ACHN (cell line): ENCODE data around the gene TMEM14A.
"Not testable (repeated sequence)": the region's sequence is repeated elsewhere in the genome, so short reads cannot be mapped to it uniquely, and the experiment has no call there.

Experiments used
- DNase-seq: peaks from one replicate; pipeline ENCODE4 v3.0.0-alpha.2; 2015
- in situ Hi-C: cut with HindIII; loops from 2 replicates; pipeline ENCODE4 v1.10.0; 2017; ENCODE audit warnings: low sequenced_read_pairs, low pct_ligation_motif_present, low pct_unique_long_range_greater_than_20kb

The TMEM14A gene

DNA sequence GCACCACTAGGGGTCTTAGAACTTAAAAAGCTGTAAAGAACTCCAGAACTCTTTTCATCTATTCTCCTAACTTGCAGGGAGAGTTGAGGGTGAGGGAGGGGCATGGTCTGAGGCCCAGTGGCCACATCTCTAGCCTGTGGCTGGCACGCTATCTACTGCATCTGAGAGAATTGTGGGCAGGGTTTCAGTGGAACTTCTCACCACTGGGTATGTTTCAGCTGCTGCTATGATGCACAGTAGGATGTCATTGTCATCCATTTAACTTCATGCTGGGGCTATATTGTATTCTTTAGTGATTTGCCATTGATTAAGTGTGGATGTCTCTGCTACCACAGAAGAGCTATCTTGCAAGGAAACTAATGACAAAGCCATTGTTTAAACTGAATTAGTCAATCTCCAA is 4.5 kb downstream of the TMEM14A start:
- DNase-seq, result no peak
- in situ Hi-C loops, result no loop called here

- DNase-seq, in situ Hi-C loops: not testable (repeated sequence)
Measured at GRCh38 chr6:52676631-52677030, 5.7 kb downstream of the TMEM14A start.

DNA sequence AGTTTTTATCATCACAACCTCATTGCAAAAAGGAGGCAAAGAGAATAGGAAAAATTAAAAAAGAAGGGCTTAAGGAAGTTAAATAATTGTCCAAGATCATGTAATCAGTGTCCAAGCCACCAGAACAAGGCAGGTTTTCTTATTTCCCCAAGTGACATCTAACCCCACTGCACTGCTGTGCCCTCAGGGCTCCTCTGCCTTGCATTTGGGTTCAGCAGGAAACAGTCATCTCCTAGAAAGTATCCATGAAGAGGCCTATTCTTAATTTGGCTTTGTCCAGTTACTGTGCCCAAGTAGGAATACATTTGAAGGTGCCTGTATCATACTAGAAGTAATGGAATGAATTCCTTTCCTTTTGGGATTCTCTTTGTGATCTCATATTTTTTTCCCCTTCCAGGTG is 10.5 kb downstream of the TMEM14A start:
- DNase-seq, result no peak
- in situ Hi-C loops, result no loop called here

GRCh38 chr6:52686878-52687699 is 16.2 kb downstream of the TMEM14A start:
- no peak for DNase-seq
- in situ Hi-C loops, result no loop called here

DNA sequence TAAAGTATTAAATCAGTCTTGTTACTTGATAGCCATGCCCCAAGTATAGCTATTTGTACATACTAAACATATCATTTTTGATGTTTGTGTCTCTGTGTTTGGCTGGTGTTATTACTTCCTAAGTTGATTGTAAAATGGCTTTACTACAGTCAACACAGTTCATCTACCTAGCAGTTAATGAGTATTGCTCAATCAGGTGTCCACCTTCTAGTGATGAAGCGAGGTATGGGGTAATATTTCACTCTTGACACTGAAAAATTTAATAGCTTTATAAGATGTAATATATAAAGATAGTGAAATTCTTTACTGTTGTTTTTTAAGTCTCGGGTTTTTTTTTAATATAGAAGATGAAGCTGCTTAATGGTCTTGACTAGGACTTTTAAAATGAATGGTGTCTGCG is 18.9 kb downstream of the TMEM14A start:
- in situ Hi-C loops, result no loop called here

GRCh38 chr6:52691718-52692117 is 20.8 kb downstream of the TMEM14A start:
- in situ Hi-C loops, result no loop called here
- DNase-seq, result no peak

More for the DNA sequence above, 18.9 kb downstream of the TMEM14A start:
- DNase-seq, result no peak

DNA sequence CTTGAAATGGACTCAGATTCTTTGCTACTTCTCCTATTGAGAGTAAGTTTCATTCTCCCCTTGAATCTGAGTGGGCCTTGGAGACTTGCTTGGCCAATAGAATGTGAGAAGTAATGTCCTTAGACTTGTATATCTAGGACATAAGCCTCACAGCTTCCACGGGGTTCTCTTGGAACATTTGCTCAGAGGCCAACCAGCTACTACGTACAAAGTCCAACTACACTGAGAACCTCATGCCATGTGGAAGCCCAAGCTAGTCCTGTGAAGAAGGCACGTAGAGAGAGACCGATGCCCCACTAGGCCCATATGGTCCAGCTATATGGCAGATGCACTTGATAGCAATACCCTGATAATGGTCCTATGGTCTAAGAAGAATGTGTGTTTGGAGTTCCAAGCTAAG is 22.9 kb downstream of the TMEM14A start:
- in situ Hi-C loops, result no loop called here

DNA sequence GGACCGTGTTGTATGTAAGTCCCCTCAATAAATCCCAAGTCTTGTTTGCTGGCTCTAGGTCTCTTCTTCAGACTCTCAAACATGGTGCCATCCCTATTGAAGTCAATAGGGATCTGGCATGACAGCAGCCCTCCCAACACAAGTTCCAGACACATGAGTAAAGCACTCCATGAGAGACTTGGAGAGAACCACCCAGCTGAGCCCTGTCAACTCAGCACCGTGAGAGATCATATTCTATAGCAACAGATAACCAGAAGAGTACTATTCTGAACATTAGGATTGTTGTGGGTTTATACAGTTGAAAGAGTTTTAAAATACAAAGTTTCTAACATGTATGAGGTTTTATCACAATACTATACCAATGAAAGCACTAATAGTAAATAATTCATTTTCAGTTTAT is 23.5 kb downstream of the TMEM14A start:
- no peak for DNase-seq
- in situ Hi-C loops, result no loop called here

More for the DNA sequence above, 22.9 kb downstream of the TMEM14A start:
- no peak for DNase-seq

GRCh38 chr6:52696418-52696817 is 25.5 kb downstream of the TMEM14A start:
- in situ Hi-C loops, result no loop called here
- DNase-seq, result no peak

GRCh38 chr6:52697903-52698302 is 27.0 kb downstream of the TMEM14A start:
- in situ Hi-C loops, result no loop called here
- no peak for DNase-seq

GRCh38 chr6:52704060-52704459 is 33.1 kb downstream of the TMEM14A start:
- in situ Hi-C loops, result no loop called here

GRCh38 chr6:52704781-52705502 is 34.0 kb downstream of the TMEM14A start:
- in situ Hi-C loops, DNase-seq: not testable (repeated sequence)

More at GRCh38 chr6:52704060-52704459, 33.1 kb downstream of the TMEM14A start:
- no peak for DNase-seq

DNA sequence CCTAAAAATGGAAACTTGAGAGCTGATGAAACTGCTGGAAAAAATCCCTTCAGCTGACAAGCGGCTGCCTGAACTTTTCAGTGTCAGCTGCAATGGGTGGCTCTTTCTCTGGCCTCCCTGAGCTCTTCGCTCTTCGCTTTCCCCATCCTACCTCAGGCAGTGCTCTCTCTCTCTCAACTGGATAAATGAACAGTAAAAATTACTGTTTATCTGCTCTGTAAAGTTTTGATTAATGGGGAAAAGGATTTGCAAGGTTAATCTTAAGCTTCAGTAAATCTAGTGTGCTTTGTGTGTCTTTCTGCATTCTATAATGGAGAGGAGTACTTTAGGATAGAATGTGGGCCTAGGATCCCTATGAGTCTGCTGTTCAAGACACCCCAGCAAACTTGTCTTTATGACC is 35.1 kb downstream of the TMEM14A start:
- no peak for DNase-seq
- in situ Hi-C loops, result no loop called here

- in situ Hi-C loops, result no loop called here
- DNase-seq, result no peak
Measured at GRCh38 chr6:52707963-52708680, 37.2 kb downstream of the TMEM14A start.

- no peak for DNase-seq
- in situ Hi-C loops, result no loop called here
Measured at GRCh38 chr6:52712136-52712535, 41.2 kb downstream of the TMEM14A start.

DNA sequence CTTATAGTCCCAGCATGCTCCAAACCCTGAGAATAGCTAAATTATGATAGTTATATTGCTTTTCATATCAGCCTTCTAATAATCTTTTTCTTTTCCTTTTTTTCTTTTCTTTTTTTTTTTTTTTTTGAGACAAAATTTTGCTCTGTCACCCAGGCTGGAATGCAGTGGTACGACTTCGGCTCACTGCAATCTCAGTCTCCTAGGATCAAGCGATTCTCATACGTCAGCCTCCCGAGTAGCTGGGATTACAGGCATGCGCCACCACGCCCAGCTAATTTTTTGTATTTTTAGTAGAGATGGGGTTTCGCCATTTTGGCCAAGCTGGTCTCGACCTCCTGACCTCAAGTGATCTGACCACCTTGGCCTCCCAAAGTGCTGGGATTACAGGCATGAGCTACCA is 43.8 kb downstream of the TMEM14A start:
- DNase-seq, in situ Hi-C loops: not testable (repeated sequence)

- in situ Hi-C loops, result no loop called here
- no peak for DNase-seq
Measured at GRCh38 chr6:52718550-52718949, 47.6 kb downstream of the TMEM14A start.

GRCh38 chr6:52720321-52720720 is 49.4 kb downstream of the TMEM14A start:
- in situ Hi-C loops, result no loop called here

GRCh38 chr6:52724042-52724405 is 53.1 kb downstream of the TMEM14A start:
- peak; percentile 29 for DNase-seq
- in situ Hi-C loops, result no loop called here

More at GRCh38 chr6:52720321-52720720, 49.4 kb downstream of the TMEM14A start:
- no peak for DNase-seq
